ENCODE measurements around the gene CLK3.
"Not testable (repeated sequence)": the region's sequence is repeated elsewhere in the genome, so short reads cannot be mapped to it uniquely, and the experiment has no call there.

Gene CLK3

DNA sequence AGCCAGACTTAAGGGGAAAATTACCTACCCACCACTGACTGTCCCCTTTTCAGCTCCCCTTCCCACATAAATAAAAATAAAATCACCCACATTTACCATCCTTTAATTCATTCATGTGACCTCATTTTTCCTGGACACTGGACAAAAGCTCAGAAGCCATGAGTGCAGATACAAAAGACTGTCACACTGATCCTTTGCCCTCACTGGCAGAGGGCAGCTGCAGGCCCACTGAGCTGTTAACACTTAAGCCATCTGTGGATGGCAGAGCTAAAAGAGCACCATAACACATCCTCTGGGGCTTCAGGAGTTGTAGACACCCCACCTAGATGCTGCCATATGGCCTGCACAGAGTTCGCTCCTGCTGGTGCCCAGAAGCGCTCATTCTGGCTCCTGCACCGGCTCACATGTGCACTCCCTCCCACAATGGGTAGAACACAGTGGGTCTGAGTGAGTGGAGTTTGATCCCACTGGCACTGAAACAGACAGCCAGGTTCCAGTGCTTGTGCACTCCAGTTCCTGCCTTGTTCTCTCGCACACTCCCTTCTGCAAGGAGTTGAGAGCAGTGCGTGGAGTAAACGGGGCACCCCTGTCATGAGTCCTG, 41.4 kb downstream of the CLK3 start:
- in situ Hi-C loops (cut with HindIII; ENCODE audit: low sequenced_read_pairs): no loop called here
- no peak for DNase-seq (ENCODE audit: low read depth, low spot score)
- H3K4me3 ChIP-seq (ENCODE audit: low read depth, low read length): no peak overlapping the region
- TF ChIP-seq, protein P1, sequence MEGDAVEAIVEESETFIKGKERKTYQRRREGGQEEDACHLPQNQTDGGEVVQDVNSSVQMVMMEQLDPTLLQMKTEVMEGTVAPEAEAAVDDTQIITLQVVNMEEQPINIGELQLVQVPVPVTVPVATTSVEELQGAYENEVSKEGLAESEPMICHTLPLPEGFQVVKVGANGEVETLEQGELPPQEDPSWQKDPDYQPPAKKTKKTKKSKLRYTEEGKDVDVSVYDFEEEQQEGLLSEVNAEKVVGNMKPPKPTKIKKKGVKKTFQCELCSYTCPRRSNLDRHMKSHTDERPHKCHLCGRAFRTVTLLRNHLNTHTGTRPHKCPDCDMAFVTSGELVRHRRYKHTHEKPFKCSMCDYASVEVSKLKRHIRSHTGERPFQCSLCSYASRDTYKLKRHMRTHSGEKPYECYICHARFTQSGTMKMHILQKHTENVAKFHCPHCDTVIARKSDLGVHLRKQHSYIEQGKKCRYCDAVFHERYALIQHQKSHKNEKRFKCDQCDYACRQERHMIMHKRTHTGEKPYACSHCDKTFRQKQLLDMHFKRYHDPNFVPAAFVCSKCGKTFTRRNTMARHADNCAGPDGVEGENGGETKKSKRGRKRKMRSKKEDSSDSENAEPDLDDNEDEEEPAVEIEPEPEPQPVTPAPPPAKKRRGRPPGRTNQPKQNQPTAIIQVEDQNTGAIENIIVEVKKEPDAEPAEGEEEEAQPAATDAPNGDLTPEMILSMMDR (IDR thresholded peaks at IDR 0.05; ENCODE audit: low read depth, low read length): no peak

DNA sequence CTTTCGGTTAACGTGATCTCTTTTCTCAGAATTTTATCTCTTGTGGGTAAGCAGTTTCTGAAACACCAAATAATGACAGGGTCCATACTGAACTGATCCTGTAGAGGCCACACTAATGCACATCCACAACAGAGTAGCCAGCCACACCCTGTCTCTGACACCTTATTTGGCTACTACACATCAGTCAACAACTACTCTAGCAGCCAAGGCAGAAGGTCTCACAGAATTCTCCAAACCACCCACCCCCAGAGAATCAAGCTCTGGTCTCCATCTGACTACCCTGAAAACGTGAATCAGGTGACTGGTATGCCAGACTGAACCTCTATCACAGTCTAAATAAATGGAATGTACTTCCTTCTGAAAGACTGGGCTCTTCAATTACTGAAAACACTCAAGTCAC, 42.2 kb downstream of the CLK3 start:
- TF ChIP-seq, protein P1 (IDR thresholded peaks at IDR 0.05; ENCODE audit: low read depth, low read length): no peak
- no peak for DNase-seq (ENCODE audit: low read depth, low spot score)
- in situ Hi-C loops (cut with HindIII; ENCODE audit: low sequenced_read_pairs): no loop called here
- no peak overlapping the region for H3K4me3 ChIP-seq (ENCODE audit: low read depth, low read length)

DNA sequence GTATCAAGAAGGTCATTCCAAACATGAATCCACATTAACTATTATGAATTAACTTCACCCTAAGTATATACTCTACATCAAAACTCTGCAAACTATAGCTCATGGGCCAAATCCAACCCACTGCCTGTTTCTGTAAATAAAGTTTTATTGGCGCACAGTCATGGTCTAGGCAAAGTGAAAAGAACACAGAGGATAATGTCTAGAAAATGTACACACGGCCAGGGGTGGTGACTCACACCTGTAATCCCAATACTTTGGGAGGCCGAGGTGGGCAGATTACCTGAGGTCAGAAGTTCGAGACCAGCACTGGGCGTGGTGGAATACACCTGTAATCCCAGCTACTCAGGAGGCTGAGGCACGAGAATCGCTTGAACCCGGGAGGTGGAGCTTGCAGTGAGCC, 45.6 kb downstream of the CLK3 start:
- in situ Hi-C loops (cut with HindIII; ENCODE audit: low sequenced_read_pairs); DNase-seq (ENCODE audit: low read depth, low spot score); H3K4me3 ChIP-seq (ENCODE audit: low read depth, low read length): not testable (repeated sequence)

DNA sequence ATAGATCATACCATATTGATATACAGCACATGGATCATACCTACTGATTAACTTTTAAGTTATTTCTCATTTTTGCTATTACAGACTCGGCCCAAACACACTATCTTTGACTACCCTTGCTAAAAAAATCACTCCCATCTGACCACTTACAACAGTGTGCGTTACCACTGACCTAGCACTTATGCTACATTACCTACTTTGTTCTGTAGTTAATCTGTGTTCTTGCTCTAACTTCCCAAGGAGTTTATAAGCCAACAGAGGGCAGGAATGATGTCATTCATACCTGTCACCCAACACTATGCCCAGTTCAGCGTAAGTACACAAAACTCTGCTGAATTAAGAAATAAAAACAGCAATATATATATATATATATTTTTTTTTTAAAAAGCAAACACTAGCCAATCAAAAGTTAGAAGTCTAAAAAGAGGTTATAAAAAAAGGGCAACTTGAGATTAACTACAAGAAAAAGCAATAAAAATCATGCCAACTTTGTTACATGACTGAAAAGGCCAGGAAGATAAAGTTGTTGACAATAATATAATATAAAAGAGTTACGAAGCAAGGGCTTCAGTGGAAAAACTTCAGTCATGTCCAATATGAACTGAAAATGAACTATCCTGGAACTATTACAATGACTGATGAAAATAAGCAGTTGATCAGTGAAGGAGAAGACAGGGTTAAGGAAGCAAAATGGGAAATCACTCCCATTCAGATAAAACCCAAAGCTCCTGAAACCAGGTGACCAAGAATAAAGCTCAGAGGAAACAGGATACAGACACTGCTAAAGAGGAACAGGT, 46.6 kb downstream of the CLK3 start:
- H3K4me3 ChIP-seq (ENCODE audit: low read depth, low read length): no peak overlapping the region
- in situ Hi-C loops (cut with HindIII; ENCODE audit: low sequenced_read_pairs): no loop called here
- TF ChIP-seq, protein P1 (IDR thresholded peaks at IDR 0.05; ENCODE audit: low read depth, low read length): no peak

DNA sequence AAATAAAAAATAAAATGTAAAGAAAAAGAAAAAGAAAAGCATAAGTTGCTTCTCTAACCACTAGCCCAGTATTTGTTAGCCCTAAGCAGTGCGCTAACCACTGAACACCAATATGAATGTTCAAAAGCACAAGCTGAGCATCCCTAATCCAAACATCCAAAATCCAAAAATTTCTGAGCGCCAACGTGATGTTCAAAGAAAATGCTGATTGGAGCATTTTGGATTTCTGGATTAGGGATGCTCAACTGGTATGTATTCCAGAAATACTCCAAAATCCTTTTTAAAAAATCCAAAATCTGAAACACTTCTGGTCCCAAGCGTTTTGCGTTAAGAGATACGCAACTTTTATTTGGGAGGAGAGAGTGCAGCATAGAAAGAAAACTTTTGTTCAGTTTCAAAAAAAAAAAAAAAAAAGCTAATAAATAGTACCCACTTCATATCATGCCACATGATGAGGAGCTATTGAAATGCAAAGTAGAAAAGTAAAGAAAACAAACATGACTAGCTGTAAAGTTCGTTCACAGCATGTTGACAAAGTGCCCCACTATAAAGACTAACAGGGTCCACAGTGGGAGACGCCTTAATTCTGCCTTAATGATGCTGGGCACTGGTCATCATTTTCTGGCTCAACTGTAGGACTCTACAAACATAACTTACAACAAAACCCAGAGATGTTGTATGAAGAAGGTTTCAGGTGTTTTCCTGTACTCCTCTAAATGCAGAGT, 47.8 kb downstream of the CLK3 start:
- TF ChIP-seq, protein P1 (IDR thresholded peaks at IDR 0.05; ENCODE audit: low read depth, low read length): no peak
- no peak for DNase-seq (ENCODE audit: low read depth, low spot score)
- no peak overlapping the region for H3K4me3 ChIP-seq (ENCODE audit: low read depth, low read length)
- in situ Hi-C loops (cut with HindIII; ENCODE audit: low sequenced_read_pairs): no loop called here

More for the DNA sequence above, 46.6 kb downstream of the CLK3 start:
- DNase-seq (ENCODE audit: low read depth, low spot score): no peak

DNA sequence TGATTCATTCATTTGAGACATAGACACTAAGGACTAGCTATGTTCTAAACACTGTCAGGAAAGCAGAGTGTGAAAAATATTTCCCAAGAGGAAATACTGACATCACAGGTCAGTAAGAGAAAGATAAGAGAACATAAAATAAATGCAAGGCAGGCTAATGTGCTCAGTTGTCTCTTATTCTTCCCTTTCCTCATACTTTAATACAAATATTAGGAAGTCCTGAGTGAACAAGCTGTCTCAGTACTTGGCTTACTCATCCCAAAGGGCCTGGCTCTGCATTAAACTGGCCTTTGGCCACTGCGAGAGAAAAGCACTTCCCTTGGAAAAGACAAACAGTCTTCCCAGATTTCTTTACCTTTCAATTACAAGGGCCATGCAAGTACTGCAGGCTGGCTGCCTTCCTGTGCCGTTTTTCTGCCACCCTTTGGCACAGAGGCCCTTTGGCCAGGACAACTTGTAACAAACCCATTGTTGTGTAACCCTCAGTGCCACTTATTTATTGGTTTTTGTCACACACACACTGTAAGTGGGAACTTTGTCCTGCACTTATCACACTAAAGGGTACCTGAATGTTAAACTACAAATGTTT, 48.5 kb downstream of the CLK3 start:
- in situ Hi-C loops (cut with HindIII; ENCODE audit: low sequenced_read_pairs): no loop called here
- TF ChIP-seq, protein P1 (IDR thresholded peaks at IDR 0.05; ENCODE audit: low read depth, low read length): no peak
- no peak overlapping the region for H3K4me3 ChIP-seq (ENCODE audit: low read depth, low read length)
- DNase-seq (ENCODE audit: low read depth, low spot score): peak; percentile 29

Measured in astrocyte of the spinal cord (primary cell).